Astrocyte of the cerebellum (primary cell): ENCODE results near the gene MTFR1L.

ENCODE experiments used
- DNase-seq: peaks from one replicate; pipeline ENCODE4 v3.0.0-alpha.2; 2011; ENCODE audit warnings: low read depth
- H3K4me3 ChIP-seq: 2 replicates; pipeline ENCODE4 v1.5.1; 2011; ENCODE audit warnings: mild to moderate bottlenecking, low read depth, low read length, moderate library complexity
- CTCF ChIP-seq: IDR thresholded peaks from 2 replicates; pipeline ENCODE4 v1.5.1; 2012; ENCODE audit warnings: low read length, low read depth, moderate library complexity, mild to moderate bottlenecking; ENCODE audit errors: missing control alignments
- in situ Hi-C: cut with HindIII; loops from 2 replicates; pipeline ENCODE4 v1.10.0; 2017; ENCODE audit warnings: low sequenced_read_pairs

The MTFR1L gene

GRCh38 chr1:25790472-25790871, 29.3 kb upstream of the MTFR1L start:
- TF ChIP-seq CTCF = no peak
- in situ Hi-C loops = no loop called here
- no peak for DNase-seq
- H3K4me3 ChIP-seq = no peak overlapping the region

GRCh38 chr1:25792115-25792514, 27.6 kb upstream of the MTFR1L start:
- in situ Hi-C loops = no loop called here
- H3K4me3 ChIP-seq = no peak overlapping the region
- DNase-seq = no peak
- TF ChIP-seq CTCF = no peak

- in situ Hi-C loops = no loop called here
- no peak overlapping the region for H3K4me3 ChIP-seq
- no peak for TF ChIP-seq CTCF
- DNase-seq = no peak
Measured at GRCh38 chr1:25793585-25794170, 26.1 kb upstream of the MTFR1L start.

GRCh38 chr1:25794325-25794724, 25.4 kb upstream of the MTFR1L start:
- DNase-seq = no peak

GRCh38 chr1:25795211-25795610, 24.5 kb upstream of the MTFR1L start:
- H3K4me3 ChIP-seq = no peak overlapping the region
- in situ Hi-C loops = loop anchor here (5.0 kb wide), 1 partner anchor 43 kb away; no protein-coding TSS in a partner anchor
- no peak for TF ChIP-seq CTCF
- no peak for DNase-seq

More at GRCh38 chr1:25794325-25794724, 25.4 kb upstream of the MTFR1L start:
- no peak overlapping the region for H3K4me3 ChIP-seq
- no peak for TF ChIP-seq CTCF
- in situ Hi-C loops = no loop called here

GRCh38 chr1:25795946-25796810, 23.6 kb upstream of the MTFR1L start:
- H3K4me3 ChIP-seq = no peak overlapping the region

More at GRCh38 chr1:25795946-25796810, 23.6 kb upstream of the MTFR1L start:
- DNase-seq = no peak
- in situ Hi-C loops = loop anchor here (5.0 kb wide), 1 partner anchor 44 kb away; no protein-coding TSS in a partner anchor
- no peak for TF ChIP-seq CTCF
